Measurements from ENCODE around the gene C6orf62. TPM values are rescaled to one million over a fixed set of nuclear protein-coding genes. Genes with fewer than 3 reads are reported as not detected.

The C6orf62 gene
- total and polyA plus RNA-seq, 11 donors, result 20.8 to 92.8 (median 40.7) TPM

GRCh38 chr6:24723270-24723669 lies 4.3 kb upstream of the C6orf62 start:
- TF ChIP-seq CTCF (IDR thresholded peaks at IDR 0.05) (no peak), POLR2A (IDR thresholded peaks at IDR 0.05) (no peak)
- DNase-seq, result no peak
- H3K27me3 ChIP-seq, result peaks cover 0 to 4% (median 0%) of the 10 kb centered on the region in 9 donors
- no peaks in the 10 kb centered on the region for H3K9me3 ChIP-seq
- peaks cover 0 to 13% (median 0%) of the 10 kb centered on the region in 9 donors for H3K36me3 ChIP-seq
- H3K4me3 ChIP-seq, result no peak overlapping the region
- WGBS, 4 donors, result 94 to 97% (median 97%) methylated on average over 3 of the region's 3 CpGs
- intact Hi-C loops (cut with DNase I), result loop anchor here in 3 of 10 donors (5.0 to 10.0 kb wide), 3 partner anchors 49 to 352 kb away; partner anchors contain the start of gene GMNN (in 2 of the 3)
- no peak for ATAC-seq
- H3K27ac ChIP-seq, result no peak overlapping the region
- peaks cover 0 to 20% (median 9%) of the 10 kb centered on the region in 12 donors for H3K4me1 ChIP-seq

- Histone ChIP-seq H3K27ac (peak overlapping the region; percentile 93 to 100 (median 99)), H3K36me3 (peaks cover 0 to 27% (median 3%) of the 10 kb centered on the region in 9 donors), H3K27me3 (no peaks in the 10 kb centered on the region), H3K4me1 (peaks cover 0 to 34% (median 24%) of the 10 kb centered on the region in 12 donors), H3K9me3 (no peaks in the 10 kb centered on the region), H3K4me3 (peak overlapping the region; percentile 28 to 97 (median 92))
- TF ChIP-seq POLR2A (IDR thresholded peaks at IDR 0.05) (peak in 1 of 2 donors; percentile 78), CTCF (IDR thresholded peaks at IDR 0.05) (no peak)
- WGBS, 4 donors, result 5 to 7% (median 6%) methylated on average over 26 of the region's 26 CpGs
- DNase-seq (peak in 4 of 5 donors; percentile 89 to 92 (median 92)), ATAC-seq (peak; percentile 68 to 80 (median 73))
- intact Hi-C loops (cut with DNase I), result loop anchor here in 8 of 10 donors (1.0 to 10.0 kb wide), 7 partner anchors 51 to 353 kb away; partner anchors contain the start of genes GMNN (in 6 of the 8), TDP2 (in 4 of the 8) and ACOT13 (in 3 of the 8)
Observed at GRCh38 chr6:24721461-24722215, 2.7 kb upstream of the C6orf62 start.

DNA sequence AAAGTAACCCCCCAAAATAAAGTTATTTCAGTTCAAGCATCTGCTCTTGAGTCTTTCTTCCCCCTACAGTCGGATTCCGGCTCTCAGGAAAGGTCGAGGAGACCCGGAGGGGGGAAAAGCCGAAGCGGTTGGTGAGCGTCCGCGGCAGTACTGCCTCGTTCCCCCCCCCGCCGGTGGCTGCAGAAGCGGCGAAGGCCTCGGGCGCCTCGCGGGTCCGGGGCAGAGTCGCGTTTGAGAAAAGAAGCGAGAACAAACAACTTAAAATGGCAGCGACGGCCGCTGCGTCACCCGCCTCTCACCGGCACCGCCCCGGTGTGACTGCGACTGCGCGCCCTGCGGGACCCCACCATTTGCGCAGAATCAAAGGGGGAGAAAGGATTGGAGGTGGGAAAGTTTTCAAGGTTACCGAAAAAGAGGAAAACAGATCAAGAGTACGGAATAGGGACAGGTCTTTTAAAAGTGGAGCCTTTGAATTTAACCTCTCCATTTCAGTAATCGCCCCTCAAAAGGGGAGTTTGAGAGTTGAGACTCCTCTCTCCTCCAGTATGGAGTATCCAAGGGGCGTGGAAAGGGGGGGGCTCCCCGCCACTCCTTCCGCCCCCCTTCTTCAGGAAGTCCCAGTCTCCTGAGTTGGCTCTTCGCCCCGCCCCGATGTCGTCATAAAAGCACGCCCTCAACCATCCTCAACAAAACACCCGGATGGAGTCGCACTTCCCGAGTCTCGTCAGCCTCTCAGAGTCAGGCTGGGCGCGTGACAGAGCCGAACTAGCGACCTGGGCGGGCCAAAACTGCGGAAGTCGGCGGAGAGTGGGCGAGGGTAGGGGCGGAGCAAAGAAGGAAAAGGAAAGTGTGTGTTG lies 1.9 kb upstream of the C6orf62 start:
- peak; percentile 94 to 98 (median 96) for ATAC-seq
- TF ChIP-seq POLR2A (IDR thresholded peaks at IDR 0.05) (peak; percentile 87 to 99), CTCF (IDR thresholded peaks at IDR 0.05) (no peak)
- Histone ChIP-seq H3K27me3 (no peaks in the 10 kb centered on the region), H3K36me3 (peaks cover 0 to 35% (median 6%) of the 10 kb centered on the region in 9 donors), H3K27ac (peak overlapping the region; percentile 93 to 100 (median 99)), H3K4me3 (peak overlapping the region; percentile 75 to 97 (median 93)), H3K4me1 (peaks cover 0 to 42% (median 32%) of the 10 kb centered on the region in 12 donors), H3K9me3 (no peaks in the 10 kb centered on the region)
- 0% methylated on average over 57 to 60 of the region's 60 CpGs for WGBS, 4 donors
- intact Hi-C loops (cut with DNase I), result loop anchor here in 8 of 10 donors (1.0 to 10.0 kb wide), 6 partner anchors 51 to 354 kb away; partner anchors contain the start of genes GMNN (in 6 of the 8), TDP2 (in 4 of the 8) and ACOT13 (in 3 of the 8)
- DNase-seq, result peak; percentile 100

Measured in heart left ventricle (tissue), 16 donors.